ENCODE data around the gene IGLL5. TPM values are rescaled to one million over a fixed set of nuclear protein-coding genes. Genes with fewer than 3 reads are reported as not detected.

IGLL5 gene
- total RNA-seq, 1 experiment from 2014 or later: not detected

GRCh38 chr22:22858559-22858937, 29.1 kb upstream of the IGLL5 start:
- no peak for DNase-seq (ENCODE audit: low read depth)

- no peak for DNase-seq (ENCODE audit: low read depth)
Measured at GRCh38 chr22:22863001-22863400, 24.6 kb upstream of the IGLL5 start.

GRCh38 chr22:22865311-22866072, 22.1 kb upstream of the IGLL5 start:
- DNase-seq (ENCODE audit: low read depth): no peak

- no peak for DNase-seq (ENCODE audit: low read depth)
Measured at GRCh38 chr22:22866381-22867111, 21.1 kb upstream of the IGLL5 start.

GRCh38 chr22:22867996-22868715, 19.5 kb upstream of the IGLL5 start:
- DNase-seq (ENCODE audit: low read depth): no peak

GRCh38 chr22:22870577-22871404, 16.8 kb upstream of the IGLL5 start:
- DNase-seq (ENCODE audit: low read depth): no peak

- no peak for DNase-seq (ENCODE audit: low read depth)
Measured at GRCh38 chr22:22871536-22872278, 15.9 kb upstream of the IGLL5 start.

- DNase-seq (ENCODE audit: low read depth): no peak
Measured at GRCh38 chr22:22872722-22873708, 14.6 kb upstream of the IGLL5 start.

- DNase-seq (ENCODE audit: low read depth): no peak
Measured at GRCh38 chr22:22877523-22878210, 9.9 kb upstream of the IGLL5 start.

- DNase-seq (ENCODE audit: low read depth): no peak
Measured at GRCh38 chr22:22878211-22878570, 9.4 kb upstream of the IGLL5 start.

- no peak for DNase-seq (ENCODE audit: low read depth)
Measured at GRCh38 chr22:22878801-22879674, 8.6 kb upstream of the IGLL5 start.

- DNase-seq (ENCODE audit: low read depth): no peak
Measured at GRCh38 chr22:22879675-22880155, 7.9 kb upstream of the IGLL5 start.

- no peak for DNase-seq (ENCODE audit: low read depth)
Measured at GRCh38 chr22:22880645-22881044, 7.0 kb upstream of the IGLL5 start.

GRCh38 chr22:22881116-22882000, 6.3 kb upstream of the IGLL5 start:
- DNase-seq (ENCODE audit: low read depth): no peak

- no peak for DNase-seq (ENCODE audit: low read depth)
Measured at GRCh38 chr22:22882033-22882717, 5.4 kb upstream of the IGLL5 start.

Measured in HT1080 (cell line).